HepG2 (cell line): ENCODE results near the gene ATP8B4. TPM values are rescaled to one million over a fixed set of nuclear protein-coding genes. Genes with fewer than 3 reads are reported as not detected.

Experiments used
- ATAC-seq: fragments of 200-7000 bp; cut with Tn5 transposase; 3 replicates; pipeline ENCODE4 v1.9.1; 2020; ENCODE audit warnings: mild to moderate bottlenecking, moderate library complexity
- BruUV-seq: library from RNA; stranded (reverse); fragments of 400-500 nt; replicated peaks from 2 replicates; lab custom pipeline; 2021; lab: Mats Ljungman, UMichigan
- CTCF ChIA-PET: fragments of 300-600 bp; formaldehyde crosslinking; extraction: SDS; loops from one replicate; lab custom pipeline; 2021; ENCODE audit warnings: low total read pairs, inconsistent platforms, low intra/inter-chr PET ratio; lab: Yijun Ruan, JAX
- POLR2A ChIA-PET: fragments of 350-600 bp; sonication (Branson Sonifier 250); formaldehyde crosslinking; loops from one replicate; lab custom pipeline; 2020; ENCODE audit warnings: antibody characterized with exemption, inconsistent platforms; lab: Yijun Ruan, JAX
- DNase-seq: peaks from one replicate; pipeline ENCODE4 v3.0.0-alpha.2; 2015; ENCODE audit warnings: low spot score
- FAIRE-seq: peaks from 3 replicates; lab custom pipeline; 2011; peaks lifted over from hg19 to GRCh38; lab: Jason Lieb, UNC
- H2AFZ ChIP-seq: one replicate; pipeline ENCODE4 v1.6.1; 2011; ENCODE audit warnings: low read length, inconsistent platforms
- H3K27ac ChIP-seq: fragments of 300-600 bp; 3 replicates; pipeline ENCODE4 v1.8.0; 2011; ENCODE audit warnings: mixed run types, mild to moderate bottlenecking, mixed read lengths, low read length, inconsistent platforms; ENCODE audit not compliant: insufficient read depth; ENCODE audit errors: extremely low read length
- H3K27me3 ChIP-seq, 2 experiments: fragments of 200-600 bp in 1 of 2; 2 replicates in 1 of 2; 3 replicates in 1 of 2; pipeline versions ENCODE4 v1.6.0 to v1.8.0; 2011; ENCODE audit warnings: low read length in 2 of 2, mild to moderate bottlenecking in 2 of 2, moderate library complexity in 2 of 2, inconsistent platforms in 1 of 2; ENCODE audit not compliant: insufficient read depth in 2 of 2, control insufficient read depth in 1 of 2
- H3K36me3 ChIP-seq, 2 experiments: fragments of 200-600 bp in 1 of 2; replicated peaks in 1 of 2; 2 replicates in 1 of 2; 3 replicates in 1 of 2; pipeline versions ENCODE4 v1.5.1 to v1.8.0; 2011; ENCODE audit warnings: low read length in 2 of 2, inconsistent platforms in 1 of 2; ENCODE audit not compliant: insufficient read depth in 2 of 2, control insufficient read depth in 1 of 2
- H3K4me1 ChIP-seq: 2 replicates; pipeline ENCODE4 v1.5.1; 2012; ENCODE audit warnings: low read length, inconsistent platforms; ENCODE audit not compliant: insufficient read depth
- H3K4me2 ChIP-seq: 2 replicates; pipeline ENCODE4 v1.6.0; 2011; ENCODE audit warnings: low read depth, low read length, inconsistent platforms
- H3K4me3 ChIP-seq, 3 experiments: fragments of 200-600 bp in 1 of 3; sonication (generic), shearing (Covaris generic) in 1 of 3; replicated peaks in 1 of 3; 2 replicates each; pipeline ENCODE4 v1.5.1; 2011 to 2016; ENCODE audit warnings: low read length in 3 of 3, inconsistent platforms in 2 of 3, low read depth in 2 of 3, mild to moderate bottlenecking in 2 of 3, control low read depth in 1 of 3, mixed read lengths in 1 of 3; ENCODE audit not compliant: insufficient read depth in 1 of 3
- H3K79me2 ChIP-seq: one replicate; pipeline ENCODE4 v1.6.1; 2011; ENCODE audit warnings: low read length, inconsistent platforms; ENCODE audit not compliant: insufficient read depth
- H3K9ac ChIP-seq: 2 replicates; pipeline ENCODE4 v1.6.0; 2011; ENCODE audit warnings: mild to moderate bottlenecking, low read depth, low read length, inconsistent platforms; ENCODE audit not compliant: insufficient read depth
- H3K9me3 ChIP-seq: 2 replicates; pipeline ENCODE4 v1.5.1; 2012; ENCODE audit warnings: mild to moderate bottlenecking, low read length
- H4K20me1 ChIP-seq: 2 replicates; pipeline ENCODE4 v1.6.0; 2011; ENCODE audit warnings: inconsistent platforms, mild to moderate bottlenecking, low read length, moderate library complexity; ENCODE audit not compliant: insufficient read depth
- KDM5B ChIP-seq: sonication (generic); formaldehyde crosslinking; IDR thresholded peaks from 2 replicates; pipeline ENCODE4 v1.4.0; 2020; ENCODE audit warnings: missing genetic modification reagents, mild to moderate bottlenecking, borderline replicate concordance
- PAF1 ChIP-seq: IDR thresholded peaks from 2 replicates; pipeline ENCODE4 v1.6.1; 2016; ENCODE audit warnings: missing genetic modification reagents, missing compliant biosample characterization
- SALL2 ChIP-seq: sonication (generic); formaldehyde crosslinking; IDR thresholded peaks from 2 replicates; pipeline ENCODE4 v1.8.1; 2023; ENCODE audit warnings: mild to moderate bottlenecking, missing genetic modification reagents, inconsistent platforms
- SRF ChIP-seq: IDR thresholded peaks from 2 replicates; pipeline ENCODE4 v1.6.1; 2011; ENCODE audit warnings: mild to moderate bottlenecking, low read depth, low read length, moderate library complexity
- TFDP1 ChIP-seq: IDR thresholded peaks from 2 replicates; pipeline ENCODE4 v1.6.1; 2016; ENCODE audit warnings: missing compliant biosample characterization, missing genetic modification reagents, borderline replicate concordance
- U2AF1 ChIP-seq: fragments of 200-400 bp; formaldehyde crosslinking; optimal IDR thresholded peaks from 2 replicates; pipeline ENCODE3; 2017; ENCODE audit warnings: mild to moderate bottlenecking, low read depth, low read length
- ZMYM3 ChIP-seq: sonication (generic); formaldehyde crosslinking; IDR thresholded peaks from 2 replicates; pipeline ENCODE4 v1.5.1; 2020; ENCODE audit warnings: mild to moderate bottlenecking, missing genetic modification reagents
- ZNF124 ChIP-seq: sonication (generic); formaldehyde crosslinking; IDR thresholded peaks from 2 replicates; pipeline ENCODE4 v1.4.0; 2020; ENCODE audit warnings: missing genetic modification reagents
- ZNF142 ChIP-seq: sonication (generic); formaldehyde crosslinking; IDR thresholded peaks from 2 replicates; pipeline ENCODE4 v1.4.0; 2020; ENCODE audit warnings: missing genetic modification reagents
- ZNF260 ChIP-seq: sonication (generic); formaldehyde crosslinking; IDR thresholded peaks from 2 replicates; pipeline ENCODE4 v1.4.0; 2020; ENCODE audit warnings: missing genetic modification reagents, low read depth, mild to moderate bottlenecking, borderline replicate concordance
- ZNF446 ChIP-seq: sonication (generic); formaldehyde crosslinking; IDR thresholded peaks from 2 replicates; pipeline ENCODE4 v1.5.0; 2020; ENCODE audit warnings: mild to moderate bottlenecking, missing genetic modification reagents
- ZNF607 ChIP-seq: sonication (generic); formaldehyde crosslinking; IDR thresholded peaks from 2 replicates; pipeline ENCODE4 v1.5.1; 2020; ENCODE audit warnings: missing genetic modification reagents, mild to moderate bottlenecking, borderline replicate concordance
- ZNF615 ChIP-seq: sonication (generic); formaldehyde crosslinking; IDR thresholded peaks from 2 replicates; pipeline ENCODE4 v1.5.0; 2020; ENCODE audit warnings: mild to moderate bottlenecking, missing genetic modification reagents, borderline replicate concordance
- ZNF672 ChIP-seq: sonication (generic); formaldehyde crosslinking; IDR thresholded peaks from 2 replicates; pipeline ENCODE4 v1.8.1; 2022; ENCODE audit warnings: missing genetic modification reagents
- ZNF749 ChIP-seq: sonication (generic); formaldehyde crosslinking; IDR thresholded peaks from 2 replicates; pipeline ENCODE4 v1.8.0; 2022; ENCODE audit warnings: mild to moderate bottlenecking, missing genetic modification reagents, moderate library complexity, borderline replicate concordance
- ZNF816 ChIP-seq: sonication (generic); formaldehyde crosslinking; IDR thresholded peaks from 2 replicates; pipeline ENCODE4 v1.8.0; 2022; ENCODE audit warnings: missing genetic modification reagents, mild to moderate bottlenecking, borderline replicate concordance
- WGBS: methylation state at CpG from one replicate; pipeline ENCODE4 v1.1.6; 2017; ENCODE audit warnings: low lambda C conversion rate; 5-methylcytosine and 5-hydroxymethylcytosine counted together
- in situ Hi-C: cut with HindIII; loops from 2 replicates; pipeline ENCODE4 v1.10.0; 2017; ENCODE audit warnings: low pct_unique_long_range_greater_than_20kb; ENCODE audit not compliant: extremely low pct_ligation_motif_present
- intact Hi-C: fragments of 100-400 bp; cut with micrococcal nuclease; formaldehyde crosslinking; loops from one replicate; pipeline ENCODE4 v1.10.0; 2022; ENCODE audit not compliant: unreplicated experiment
- polyA plus RNA-seq, 8 experiments: library from polyadenylated mRNA; depleted of rRNA in 3 of 8; stranded (reverse) in 7 of 8; unstranded in 1 of 8; fragments of >200 nt; fragmentation: Illumina TruSeq in 4 of 8; extraction: Trizol in 4 of 8; gene quantifications; 2 replicates each; pipeline versions ENCODE4 v1.2.1 to v1.2.3, GENCODE V29; 2011 to 2016; ENCODE audit warnings: low read depth in 4 of 8, missing spikeins in 1 of 8, mixed read lengths in 1 of 8; ENCODE audit not compliant: insufficient read depth in 1 of 8
- total RNA-seq, 5 experiments: library from RNA; depleted of rRNA; stranded (reverse); fragments of >200 nt; fragmentation: Illumina TruSeq; extraction: Trizol; gene quantifications; 2 replicates each; pipeline ENCODE4 v1.2.3, GENCODE V29; 2016; ENCODE audit warnings: low read depth in 1 of 5

Gene ATP8B4
- total and polyA plus RNA-seq, 2 of the 13 experiments (the other 11 are each of a cell fraction or from before 2014, with no cell fraction given), result 0.24 to 0.69 TPM

- no peak for TF ChIP-seq ZMYM3 (CRISPR knock-in tag)
- TF ChIP-seq TFDP1 (CRISPR knock-in tag), result no peak
- TF ChIP-seq ZNF816, result no peak
- no peak for TF ChIP-seq ZNF615 (CRISPR knock-in tag)
- TF ChIP-seq ZNF672 (CRISPR knock-in tag), result no peak
These were observed 59.7 kb downstream of the ATP8B4 start (continued) for GRCh38 chr15:50059203-50059772.

GRCh38 chr15:50057905-50058639 is 61.0 kb downstream of the ATP8B4 start:
- no peak for ATAC-seq
- Histone ChIP-seq H3K4me1 (no peaks in the 10 kb centered on the region), H4K20me1 (no peaks in the 10 kb centered on the region), H3K9ac (no peak overlapping the region), H3K27ac (no peak overlapping the region), H3K36me3 (no peaks in the 10 kb centered on the region), H3K27me3 (no peaks in the 10 kb centered on the region), H3K79me2 (no peaks in the 10 kb centered on the region), H3K9me3 (no peaks in the 10 kb centered on the region), H3K4me2 (no peak overlapping the region), H3K4me3 (no peak overlapping the region)
- ChIA-PET CTCF (no interaction called here), POLR2A (no interaction called here)
- 40% methylated on average over 5 of the region's 5 CpGs for WGBS
- DNase-seq, result no peak
- no TSS peak for BruUV-seq
- in situ Hi-C loops, result no loop called here
- no peak for FAIRE-seq
- TF ChIP-seq ZNF446 (CRISPR knock-in tag) (no peak), PAF1 (CRISPR knock-in tag) (no peak), ZNF142 (CRISPR knock-in tag) (no peak), KDM5B (no peak), ZNF749 (CRISPR knock-in tag) (no peak), U2AF1 (no peak), ZNF260 (CRISPR knock-in tag) (no peak), SRF (no peak), SALL2 (CRISPR knock-in tag) (no peak), ZNF607 (CRISPR knock-in tag) (no peak), ZNF124 (CRISPR knock-in tag) (no peak)
- TF ChIP-seq, all 625 proteins: peak for 0
- H2AFZ ChIP-seq, result no peak overlapping the region
- intact Hi-C loops, result no loop called here
